ENCODE data around the gene APBA2.

The APBA2 gene

DNA sequence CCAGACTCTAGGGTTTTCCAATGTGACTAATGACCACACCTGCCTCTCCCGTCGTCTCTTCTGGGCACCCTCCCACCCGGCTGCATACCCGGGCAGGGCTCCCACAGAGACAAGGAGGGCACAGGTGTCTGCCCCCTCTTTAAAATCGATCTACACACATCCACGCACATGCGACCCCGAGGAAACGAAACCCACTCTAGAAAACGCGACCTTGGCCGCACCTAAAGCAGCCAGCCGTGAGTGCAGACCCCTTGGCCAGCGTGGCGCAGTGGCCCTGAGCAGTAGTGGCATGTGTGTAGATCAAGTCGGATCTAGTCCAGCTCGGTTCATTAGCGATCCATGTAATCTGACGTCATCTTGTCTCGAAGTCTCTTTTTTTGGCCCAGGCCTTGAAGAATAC lies 232.0 kb downstream of the APBA2 start:
- TF ChIP-seq, protein P1, sequence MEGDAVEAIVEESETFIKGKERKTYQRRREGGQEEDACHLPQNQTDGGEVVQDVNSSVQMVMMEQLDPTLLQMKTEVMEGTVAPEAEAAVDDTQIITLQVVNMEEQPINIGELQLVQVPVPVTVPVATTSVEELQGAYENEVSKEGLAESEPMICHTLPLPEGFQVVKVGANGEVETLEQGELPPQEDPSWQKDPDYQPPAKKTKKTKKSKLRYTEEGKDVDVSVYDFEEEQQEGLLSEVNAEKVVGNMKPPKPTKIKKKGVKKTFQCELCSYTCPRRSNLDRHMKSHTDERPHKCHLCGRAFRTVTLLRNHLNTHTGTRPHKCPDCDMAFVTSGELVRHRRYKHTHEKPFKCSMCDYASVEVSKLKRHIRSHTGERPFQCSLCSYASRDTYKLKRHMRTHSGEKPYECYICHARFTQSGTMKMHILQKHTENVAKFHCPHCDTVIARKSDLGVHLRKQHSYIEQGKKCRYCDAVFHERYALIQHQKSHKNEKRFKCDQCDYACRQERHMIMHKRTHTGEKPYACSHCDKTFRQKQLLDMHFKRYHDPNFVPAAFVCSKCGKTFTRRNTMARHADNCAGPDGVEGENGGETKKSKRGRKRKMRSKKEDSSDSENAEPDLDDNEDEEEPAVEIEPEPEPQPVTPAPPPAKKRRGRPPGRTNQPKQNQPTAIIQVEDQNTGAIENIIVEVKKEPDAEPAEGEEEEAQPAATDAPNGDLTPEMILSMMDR (IDR thresholded peaks at IDR 0.05; ENCODE audit: control insufficient read depth, extremely low read depth, insufficient read depth) = no peak
- no peak for DNase-seq (ENCODE audit: low read depth)
- H3K4me3 ChIP-seq (ENCODE audit: low read depth, low read length) = no peak overlapping the region

DNA sequence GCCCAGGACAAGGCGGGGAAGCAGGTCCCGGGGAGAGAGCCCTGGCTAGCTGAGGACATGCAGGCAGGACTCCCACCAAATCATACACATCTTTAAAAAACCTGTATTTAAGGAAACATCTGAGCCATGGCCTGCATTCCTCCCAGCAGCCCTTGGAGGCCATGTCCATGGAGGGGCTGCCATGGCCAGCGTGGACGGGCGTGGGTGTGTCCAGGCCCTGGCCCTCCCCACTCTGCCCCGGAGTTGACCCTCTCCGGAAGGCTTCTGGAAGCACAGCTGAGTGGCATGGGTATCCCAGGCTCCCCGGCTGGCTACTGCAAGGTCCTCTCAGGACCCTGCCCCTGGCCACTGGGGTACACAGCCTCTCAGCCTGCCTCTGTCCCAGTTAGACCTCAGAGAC lies 234.1 kb downstream of the APBA2 start:
- no peak overlapping the region for H3K4me3 ChIP-seq (ENCODE audit: low read depth, low read length)
- TF ChIP-seq, protein P1 (IDR thresholded peaks at IDR 0.05; ENCODE audit: control insufficient read depth, extremely low read depth, insufficient read depth) = no peak
- DNase-seq (ENCODE audit: low read depth) = no peak

GRCh38 chr15:29120593-29121368 lies 235.0 kb downstream of the APBA2 start:
- no peak for DNase-seq (ENCODE audit: low read depth)
- TF ChIP-seq, protein P1 (IDR thresholded peaks at IDR 0.05; ENCODE audit: control insufficient read depth, extremely low read depth, insufficient read depth) = no peak
- no peak overlapping the region for H3K4me3 ChIP-seq (ENCODE audit: low read depth, low read length)

- DNase-seq (ENCODE audit: low read depth) = no peak
- TF ChIP-seq, protein P1 (IDR thresholded peaks at IDR 0.05; ENCODE audit: control insufficient read depth, extremely low read depth, insufficient read depth) = no peak
Observed at GRCh38 chr15:29121369-29121656, 235.5 kb downstream of the APBA2 start.

GRCh38 chr15:29121907-29122306 lies 236.1 kb downstream of the APBA2 start:
- H3K4me3 ChIP-seq (ENCODE audit: low read depth, low read length) = no peak overlapping the region
- TF ChIP-seq, protein P1 (IDR thresholded peaks at IDR 0.05; ENCODE audit: control insufficient read depth, extremely low read depth, insufficient read depth) = no peak
- DNase-seq (ENCODE audit: low read depth) = no peak

More at GRCh38 chr15:29121369-29121656, 235.5 kb downstream of the APBA2 start:
- H3K4me3 ChIP-seq (ENCODE audit: low read depth, low read length) = no peak overlapping the region

DNA sequence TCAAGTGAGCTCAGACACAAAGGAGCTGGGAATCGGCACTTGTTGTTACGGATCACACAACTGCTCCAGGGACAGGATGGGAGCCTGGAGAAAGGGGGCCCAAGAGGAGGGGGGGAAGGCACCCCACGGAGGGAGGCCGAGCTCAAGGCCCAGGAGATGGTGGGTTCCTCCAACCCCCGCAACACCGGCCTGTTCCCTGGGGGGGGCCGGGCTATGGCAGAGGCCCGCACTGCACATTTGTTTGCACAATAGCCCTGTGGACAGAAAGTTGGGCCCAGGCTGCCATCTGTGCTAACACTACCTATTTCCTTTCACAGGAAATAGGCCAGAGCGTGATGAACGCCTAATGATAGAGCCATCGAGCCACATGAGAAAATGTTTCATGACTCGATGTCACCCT lies 236.7 kb downstream of the APBA2 start:
- TF ChIP-seq, protein P1 (IDR thresholded peaks at IDR 0.05; ENCODE audit: control insufficient read depth, extremely low read depth, insufficient read depth) = no peak
- no peak for DNase-seq (ENCODE audit: low read depth)
- H3K4me3 ChIP-seq (ENCODE audit: low read depth, low read length) = no peak overlapping the region

DNA sequence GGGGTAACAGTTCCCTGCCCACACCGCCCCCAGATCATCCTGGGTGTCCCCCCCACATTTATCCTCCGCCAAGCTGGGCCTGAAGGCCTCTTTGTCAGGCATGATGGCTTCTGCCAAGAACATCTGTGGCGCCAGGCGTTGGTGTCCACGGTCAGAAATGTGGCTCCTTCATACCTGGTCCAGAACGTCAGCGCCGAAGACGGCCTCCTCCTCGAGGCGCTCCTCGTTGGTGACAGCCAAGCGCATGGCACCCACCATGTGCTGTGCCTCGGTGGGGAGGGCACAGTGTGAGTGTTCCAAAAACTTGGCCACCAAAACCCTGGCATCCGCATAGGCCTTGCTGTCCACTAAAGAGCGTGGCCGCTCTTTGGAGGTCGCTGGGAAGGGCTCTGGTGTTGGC lies 237.4 kb downstream of the APBA2 start:
- TF ChIP-seq, protein P1 (IDR thresholded peaks at IDR 0.05; ENCODE audit: control insufficient read depth, extremely low read depth, insufficient read depth) = no peak
- no peak overlapping the region for H3K4me3 ChIP-seq (ENCODE audit: low read depth, low read length)
- DNase-seq (ENCODE audit: low read depth) = no peak
